Loucy (cell line): ENCODE results near the gene RNU6-1.

Source experiments
- EZH2phosphoT487 ChIP-seq: fragments of 200-600 bp; IDR thresholded peaks from 2 replicates; pipeline ENCODE4 v1.6.1; 2018; ENCODE audit warnings: antibody characterized with exemption, mild to moderate bottlenecking, moderate library complexity, borderline replicate concordance
- TF ChIP-seq, protein P1 (sequence below): fragments of 200-600 bp; sonication (generic); conservative IDR thresholded peaks from 2 replicates; pipeline ENCODE4 v1.5.1; 2014; ENCODE audit warnings: mild to moderate bottlenecking, antibody characterized with exemption, low read length

DNA sequence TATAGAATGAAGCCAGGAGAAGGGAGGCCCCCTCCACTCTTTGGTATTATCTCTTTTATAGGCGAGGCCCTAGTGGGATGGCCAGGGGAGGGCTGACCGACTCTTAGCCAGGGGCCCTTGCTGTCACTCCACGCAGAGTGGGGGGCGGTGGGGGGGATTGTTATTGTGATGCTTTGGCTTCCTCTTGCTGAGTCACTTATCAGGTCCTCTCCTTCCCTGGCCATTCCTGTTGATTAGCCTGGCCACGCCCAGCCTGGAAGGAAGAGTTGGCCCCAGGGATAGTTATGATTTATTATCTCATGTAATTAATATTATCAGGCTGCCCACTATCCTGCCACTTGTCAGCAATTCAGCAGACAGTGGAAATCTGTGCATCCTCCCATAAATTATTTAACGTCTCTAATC is 40.0 kb downstream of the RNU6-1 start:
- TF ChIP-seq, protein P1, sequence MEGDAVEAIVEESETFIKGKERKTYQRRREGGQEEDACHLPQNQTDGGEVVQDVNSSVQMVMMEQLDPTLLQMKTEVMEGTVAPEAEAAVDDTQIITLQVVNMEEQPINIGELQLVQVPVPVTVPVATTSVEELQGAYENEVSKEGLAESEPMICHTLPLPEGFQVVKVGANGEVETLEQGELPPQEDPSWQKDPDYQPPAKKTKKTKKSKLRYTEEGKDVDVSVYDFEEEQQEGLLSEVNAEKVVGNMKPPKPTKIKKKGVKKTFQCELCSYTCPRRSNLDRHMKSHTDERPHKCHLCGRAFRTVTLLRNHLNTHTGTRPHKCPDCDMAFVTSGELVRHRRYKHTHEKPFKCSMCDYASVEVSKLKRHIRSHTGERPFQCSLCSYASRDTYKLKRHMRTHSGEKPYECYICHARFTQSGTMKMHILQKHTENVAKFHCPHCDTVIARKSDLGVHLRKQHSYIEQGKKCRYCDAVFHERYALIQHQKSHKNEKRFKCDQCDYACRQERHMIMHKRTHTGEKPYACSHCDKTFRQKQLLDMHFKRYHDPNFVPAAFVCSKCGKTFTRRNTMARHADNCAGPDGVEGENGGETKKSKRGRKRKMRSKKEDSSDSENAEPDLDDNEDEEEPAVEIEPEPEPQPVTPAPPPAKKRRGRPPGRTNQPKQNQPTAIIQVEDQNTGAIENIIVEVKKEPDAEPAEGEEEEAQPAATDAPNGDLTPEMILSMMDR = no peak
- TF ChIP-seq EZH2phosphoT487 = no peak
